ENCODE measurements around the gene GTF2H3. TPM values are rescaled to one million over a fixed set of nuclear protein-coding genes. Genes with fewer than 3 reads are reported as not detected.

GTF2H3 gene
- total RNA-seq = 24.5 and 39.8 TPM in 2 replicates

GRCh38 chr12:123633379-123634141 lies at the start of gene GTF2H3, which contains the start of gene EIF2B1:
Gene GTF2H3 (plus strand): TSS chr12:123633829. CDS start chr12:123633860, 31 bp downstream.
Gene EIF2B1 (minus strand): TSS chr12:123633686. CDS start chr12:123633557, 129 bp downstream.

GRCh38 chr12:123601602-123602489 lies 31.8 kb upstream of the GTF2H3 start, which contains the start of gene DDX55:
Gene DDX55 (plus strand): TSS chr12:123602099. CDS start chr12:123602149, 50 bp downstream.

GRCh38 chr12:123670882-123671728 lies 37.5 kb downstream of the GTF2H3 start, which contains the start of gene TCTN2:
Gene TCTN2 (plus strand): TSS chr12:123671113. CDS start chr12:123671241, 128 bp downstream.

Other genes with a start within 250 kb of the GTF2H3 start
- gene KMT5A, start 249.7 kb upstream of the GTF2H3 start, total RNA-seq = 24.6 and 55.2 TPM in 2 replicates
- gene RILPL2, start 197.1 kb upstream of the GTF2H3 start, total RNA-seq = 2.3 and 3.7 TPM in 2 replicates
- gene SNRNP35, start 175.7 kb upstream of the GTF2H3 start, total RNA-seq = 12.2 and 18.1 TPM in 2 replicates
- 7.2 and 17.4 TPM in 2 replicates for gene RILPL1, start 100.1 kb upstream of the GTF2H3 start, total RNA-seq
- 114 and 161 TPM in 2 replicates for gene TMED2, start 49.3 kb upstream of the GTF2H3 start, total RNA-seq
- 9.5 and 19.7 TPM in 2 replicates for gene DDX55, start 31.7 kb upstream of the GTF2H3 start, total RNA-seq
- gene EIF2B1, start 143 bp upstream of the GTF2H3 start, total RNA-seq = 65.8 and 95.8 TPM in 2 replicates
- 13.0 and 16.6 TPM in 2 replicates for gene TCTN2, start 37.3 kb downstream of the GTF2H3 start, total RNA-seq
- 13.0 and 15.5 TPM in 2 replicates for gene ATP6V0A2, start 78.5 kb downstream of the GTF2H3 start, total RNA-seq
- gene DNAH10, start 128.5 kb downstream of the GTF2H3 start, total RNA-seq = 0.25 TPM in 1 of 2 replicates, not detected in the other

Data from mesangial cell (primary cell).